HepG2 (cell line): ENCODE results near the gene GLIS2. TPM values are rescaled to one million over a fixed set of nuclear protein-coding genes. Genes with fewer than 3 reads are reported as not detected.

ENCODE experiments used
- FOXC1 ChIP-seq: sonication (generic); formaldehyde crosslinking; IDR thresholded peaks from 2 replicates; pipeline ENCODE4 v1.8.0; 2022; ENCODE audit warnings: mild to moderate bottlenecking, missing genetic modification reagents, borderline replicate concordance
- POLR2G ChIP-seq: fragments of 200-400 bp; formaldehyde crosslinking; IDR thresholded peaks from 2 replicates; pipeline ENCODE4 v1.6.1; 2018; ENCODE audit warnings: mild to moderate bottlenecking, low read depth, low read length, moderate library complexity
- TRIM24 ChIP-seq: sonication (generic); formaldehyde crosslinking; IDR thresholded peaks from 2 replicates; pipeline ENCODE4 v1.8.0; 2022; ENCODE audit warnings: mild to moderate bottlenecking, missing genetic modification reagents
- TSC22D2 ChIP-seq: sonication (generic); formaldehyde crosslinking; IDR thresholded peaks from 2 replicates; pipeline ENCODE4 v1.5.1; 2020; ENCODE audit warnings: missing genetic modification reagents, mild to moderate bottlenecking, borderline replicate concordance
- ZNF331 ChIP-seq: sonication (generic); formaldehyde crosslinking; IDR thresholded peaks from 2 replicates; pipeline ENCODE4 v1.4.0; 2020; ENCODE audit warnings: missing genetic modification reagents
- ZNF746 ChIP-seq: sonication (generic); formaldehyde crosslinking; IDR thresholded peaks from 2 replicates; pipeline ENCODE4 v1.8.0; 2022; ENCODE audit warnings: mild to moderate bottlenecking, missing genetic modification reagents
- polyA plus RNA-seq, 8 experiments: library from polyadenylated mRNA; depleted of rRNA in 3 of 8; stranded (reverse) in 7 of 8; unstranded in 1 of 8; fragments of >200 nt; fragmentation: Illumina TruSeq in 4 of 8; extraction: Trizol in 4 of 8; gene quantifications; 2 replicates each; pipeline versions ENCODE4 v1.2.1 to v1.2.3, GENCODE V29; 2011 to 2016; ENCODE audit warnings: low read depth in 4 of 8, missing spikeins in 1 of 8, mixed read lengths in 1 of 8; ENCODE audit not compliant: insufficient read depth in 1 of 8
- total RNA-seq, 5 experiments: library from RNA; depleted of rRNA; stranded (reverse); fragments of >200 nt; fragmentation: Illumina TruSeq; extraction: Trizol; gene quantifications; 2 replicates each; pipeline ENCODE4 v1.2.3, GENCODE V29; 2016; ENCODE audit warnings: low read depth in 1 of 5
- TF ChIP-seq, protein P1 (sequence below): sonication (generic); formaldehyde crosslinking; IDR thresholded peaks from 2 replicates; pipeline ENCODE4 v1.5.0; 2020; ENCODE audit warnings: missing genetic modification reagents
- TF ChIP-seq, protein P2 (sequence below): sonication (generic); formaldehyde crosslinking; IDR thresholded peaks from 2 replicates; pipeline ENCODE4 v1.4.0; 2020; ENCODE audit warnings: missing genetic modification reagents, borderline replicate concordance
- TF ChIP-seq, protein P3 (sequence below): sonication (generic); formaldehyde crosslinking; IDR thresholded peaks from 2 replicates; pipeline ENCODE4 v1.5.1; 2020; ENCODE audit warnings: mild to moderate bottlenecking, missing genetic modification reagents, moderate library complexity
- TF ChIP-seq, protein P4 (sequence below): sonication (generic); formaldehyde crosslinking; IDR thresholded peaks from 2 replicates; pipeline ENCODE4 v1.9.0; 2021; ENCODE audit warnings: mild to moderate bottlenecking, missing genetic modification reagents

GLIS2 gene
- total and polyA plus RNA-seq, 2 of the 13 experiments (the other 11 are each of a cell fraction or from before 2014, with no cell fraction given) = 0.28 to 0.29 TPM

DNA sequence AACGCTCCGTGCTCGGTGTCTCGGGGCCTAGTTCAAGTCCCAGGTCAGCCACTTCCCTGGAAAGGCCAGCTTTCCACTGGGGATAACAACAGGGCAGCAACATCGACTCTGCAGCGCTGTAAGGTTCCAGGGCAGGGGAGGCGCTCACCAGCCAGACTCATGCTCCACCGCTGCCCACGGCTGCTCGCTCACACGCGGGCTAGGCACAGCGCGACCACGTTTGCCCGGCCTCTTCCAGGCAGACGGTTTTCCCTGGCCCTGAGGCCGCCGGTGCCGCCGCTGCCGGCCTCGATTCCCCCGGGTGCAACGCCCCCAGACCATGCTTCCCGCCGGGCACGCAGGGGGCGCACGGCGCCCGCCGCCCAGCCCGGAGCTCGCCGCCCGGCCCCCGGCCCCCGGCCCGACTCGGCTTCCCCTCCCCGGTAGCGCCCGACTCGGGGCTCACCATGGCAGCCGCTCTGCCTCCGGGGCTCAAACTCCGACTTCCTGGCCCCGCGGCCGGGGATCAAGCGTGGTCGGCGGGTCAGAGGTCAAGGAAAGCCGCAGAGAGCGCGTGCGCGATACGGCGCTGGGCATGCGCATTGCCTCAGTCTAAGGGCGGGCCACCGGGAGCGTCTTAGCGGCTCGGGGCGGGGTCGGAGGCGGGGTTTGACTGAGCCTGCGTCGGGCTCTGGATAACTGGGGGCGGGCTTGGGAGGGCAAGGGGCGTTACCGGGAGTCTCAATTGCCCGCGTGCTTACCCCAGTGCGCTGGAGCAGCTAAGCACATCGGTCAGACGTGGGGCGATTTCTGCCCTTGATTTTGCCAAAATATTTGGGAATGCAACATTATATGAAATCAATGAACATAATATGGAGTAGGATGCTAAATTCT, 35.2 kb downstream of the GLIS2 start, which contains the start of gene PAM16 (continued):
- TF ChIP-seq, protein P1, sequence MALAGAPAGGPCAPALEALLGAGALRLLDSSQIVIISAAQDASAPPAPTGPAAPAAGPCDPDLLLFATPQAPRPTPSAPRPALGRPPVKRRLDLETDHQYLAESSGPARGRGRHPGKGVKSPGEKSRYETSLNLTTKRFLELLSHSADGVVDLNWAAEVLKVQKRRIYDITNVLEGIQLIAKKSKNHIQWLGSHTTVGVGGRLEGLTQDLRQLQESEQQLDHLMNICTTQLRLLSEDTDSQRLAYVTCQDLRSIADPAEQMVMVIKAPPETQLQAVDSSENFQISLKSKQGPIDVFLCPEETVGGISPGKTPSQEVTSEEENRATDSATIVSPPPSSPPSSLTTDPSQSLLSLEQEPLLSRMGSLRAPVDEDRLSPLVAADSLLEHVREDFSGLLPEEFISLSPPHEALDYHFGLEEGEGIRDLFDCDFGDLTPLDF (CRISPR knock-in tag) = no peak
- TF ChIP-seq ZNF331 (CRISPR knock-in tag) (0 out of 2 replicates have a peak, but pooled peaks have one; percentile 19), POLR2G (peak; percentile 88), TRIM24 (CRISPR knock-in tag) (no peak), ZNF746 (CRISPR knock-in tag) (no peak; the same call in 1 of the 2 replicates), TSC22D2 (CRISPR knock-in tag) (no peak), FOXC1 (peak; percentile 68; the same call in 1 of the 2 replicates)
- TF ChIP-seq, protein P2, sequence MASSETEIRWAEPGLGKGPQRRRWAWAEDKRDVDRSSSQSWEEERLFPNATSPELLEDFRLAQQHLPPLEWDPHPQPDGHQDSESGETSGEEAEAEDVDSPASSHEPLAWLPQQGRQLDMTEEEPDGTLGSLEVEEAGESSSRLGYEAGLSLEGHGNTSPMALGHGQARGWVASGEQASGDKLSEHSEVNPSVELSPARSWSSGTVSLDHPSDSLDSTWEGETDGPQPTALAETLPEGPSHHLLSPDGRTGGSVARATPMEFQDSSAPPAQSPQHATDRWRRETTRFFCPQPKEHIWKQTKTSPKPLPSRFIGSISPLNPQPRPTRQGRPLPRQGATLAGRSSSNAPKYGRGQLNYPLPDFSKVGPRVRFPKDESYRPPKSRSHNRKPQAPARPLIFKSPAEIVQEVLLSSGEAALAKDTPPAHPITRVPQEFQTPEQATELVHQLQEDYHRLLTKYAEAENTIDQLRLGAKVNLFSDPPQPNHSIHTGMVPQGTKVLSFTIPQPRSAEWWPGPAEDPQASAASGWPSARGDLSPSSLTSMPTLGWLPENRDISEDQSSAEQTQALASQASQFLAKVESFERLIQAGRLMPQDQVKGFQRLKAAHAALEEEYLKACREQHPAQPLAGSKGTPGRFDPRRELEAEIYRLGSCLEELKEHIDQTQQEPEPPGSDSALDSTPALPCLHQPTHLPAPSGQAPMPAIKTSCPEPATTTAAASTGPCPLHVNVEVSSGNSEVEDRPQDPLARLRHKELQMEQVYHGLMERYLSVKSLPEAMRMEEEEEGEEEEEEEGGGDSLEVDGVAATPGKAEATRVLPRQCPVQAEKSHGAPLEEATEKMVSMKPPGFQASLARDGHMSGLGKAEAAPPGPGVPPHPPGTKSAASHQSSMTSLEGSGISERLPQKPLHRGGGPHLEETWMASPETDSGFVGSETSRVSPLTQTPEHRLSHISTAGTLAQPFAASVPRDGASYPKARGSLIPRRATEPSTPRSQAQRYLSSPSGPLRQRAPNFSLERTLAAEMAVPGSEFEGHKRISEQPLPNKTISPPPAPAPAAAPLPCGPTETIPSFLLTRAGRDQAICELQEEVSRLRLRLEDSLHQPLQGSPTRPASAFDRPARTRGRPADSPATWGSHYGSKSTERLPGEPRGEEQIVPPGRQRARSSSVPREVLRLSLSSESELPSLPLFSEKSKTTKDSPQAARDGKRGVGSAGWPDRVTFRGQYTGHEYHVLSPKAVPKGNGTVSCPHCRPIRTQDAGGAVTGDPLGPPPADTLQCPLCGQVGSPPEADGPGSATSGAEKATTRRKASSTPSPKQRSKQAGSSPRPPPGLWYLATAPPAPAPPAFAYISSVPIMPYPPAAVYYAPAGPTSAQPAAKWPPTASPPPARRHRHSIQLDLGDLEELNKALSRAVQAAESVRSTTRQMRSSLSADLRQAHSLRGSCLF (CRISPR knock-in tag) = no peak
- TF ChIP-seq, protein P3, sequence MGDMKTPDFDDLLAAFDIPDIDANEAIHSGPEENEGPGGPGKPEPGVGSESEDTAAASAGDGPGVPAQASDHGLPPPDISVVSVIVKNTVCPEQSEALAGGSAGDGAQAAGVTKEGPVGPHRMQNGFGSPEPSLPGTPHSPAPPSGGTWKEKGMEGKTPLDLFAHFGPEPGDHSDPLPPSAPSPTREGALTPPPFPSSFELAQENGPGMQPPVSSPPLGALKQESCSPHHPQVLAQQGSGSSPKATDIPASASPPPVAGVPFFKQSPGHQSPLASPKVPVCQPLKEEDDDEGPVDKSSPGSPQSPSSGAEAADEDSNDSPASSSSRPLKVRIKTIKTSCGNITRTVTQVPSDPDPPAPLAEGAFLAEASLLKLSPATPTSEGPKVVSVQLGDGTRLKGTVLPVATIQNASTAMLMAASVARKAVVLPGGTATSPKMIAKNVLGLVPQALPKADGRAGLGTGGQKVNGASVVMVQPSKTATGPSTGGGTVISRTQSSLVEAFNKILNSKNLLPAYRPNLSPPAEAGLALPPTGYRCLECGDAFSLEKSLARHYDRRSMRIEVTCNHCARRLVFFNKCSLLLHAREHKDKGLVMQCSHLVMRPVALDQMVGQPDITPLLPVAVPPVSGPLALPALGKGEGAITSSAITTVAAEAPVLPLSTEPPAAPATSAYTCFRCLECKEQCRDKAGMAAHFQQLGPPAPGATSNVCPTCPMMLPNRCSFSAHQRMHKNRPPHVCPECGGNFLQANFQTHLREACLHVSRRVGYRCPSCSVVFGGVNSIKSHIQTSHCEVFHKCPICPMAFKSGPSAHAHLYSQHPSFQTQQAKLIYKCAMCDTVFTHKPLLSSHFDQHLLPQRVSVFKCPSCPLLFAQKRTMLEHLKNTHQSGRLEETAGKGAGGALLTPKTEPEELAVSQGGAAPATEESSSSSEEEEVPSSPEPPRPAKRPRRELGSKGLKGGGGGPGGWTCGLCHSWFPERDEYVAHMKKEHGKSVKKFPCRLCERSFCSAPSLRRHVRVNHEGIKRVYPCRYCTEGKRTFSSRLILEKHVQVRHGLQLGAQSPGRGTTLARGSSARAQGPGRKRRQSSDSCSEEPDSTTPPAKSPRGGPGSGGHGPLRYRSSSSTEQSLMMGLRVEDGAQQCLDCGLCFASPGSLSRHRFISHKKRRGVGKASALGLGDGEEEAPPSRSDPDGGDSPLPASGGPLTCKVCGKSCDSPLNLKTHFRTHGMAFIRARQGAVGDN (CRISPR knock-in tag) = peak; percentile 71
- TF ChIP-seq, protein P4, sequence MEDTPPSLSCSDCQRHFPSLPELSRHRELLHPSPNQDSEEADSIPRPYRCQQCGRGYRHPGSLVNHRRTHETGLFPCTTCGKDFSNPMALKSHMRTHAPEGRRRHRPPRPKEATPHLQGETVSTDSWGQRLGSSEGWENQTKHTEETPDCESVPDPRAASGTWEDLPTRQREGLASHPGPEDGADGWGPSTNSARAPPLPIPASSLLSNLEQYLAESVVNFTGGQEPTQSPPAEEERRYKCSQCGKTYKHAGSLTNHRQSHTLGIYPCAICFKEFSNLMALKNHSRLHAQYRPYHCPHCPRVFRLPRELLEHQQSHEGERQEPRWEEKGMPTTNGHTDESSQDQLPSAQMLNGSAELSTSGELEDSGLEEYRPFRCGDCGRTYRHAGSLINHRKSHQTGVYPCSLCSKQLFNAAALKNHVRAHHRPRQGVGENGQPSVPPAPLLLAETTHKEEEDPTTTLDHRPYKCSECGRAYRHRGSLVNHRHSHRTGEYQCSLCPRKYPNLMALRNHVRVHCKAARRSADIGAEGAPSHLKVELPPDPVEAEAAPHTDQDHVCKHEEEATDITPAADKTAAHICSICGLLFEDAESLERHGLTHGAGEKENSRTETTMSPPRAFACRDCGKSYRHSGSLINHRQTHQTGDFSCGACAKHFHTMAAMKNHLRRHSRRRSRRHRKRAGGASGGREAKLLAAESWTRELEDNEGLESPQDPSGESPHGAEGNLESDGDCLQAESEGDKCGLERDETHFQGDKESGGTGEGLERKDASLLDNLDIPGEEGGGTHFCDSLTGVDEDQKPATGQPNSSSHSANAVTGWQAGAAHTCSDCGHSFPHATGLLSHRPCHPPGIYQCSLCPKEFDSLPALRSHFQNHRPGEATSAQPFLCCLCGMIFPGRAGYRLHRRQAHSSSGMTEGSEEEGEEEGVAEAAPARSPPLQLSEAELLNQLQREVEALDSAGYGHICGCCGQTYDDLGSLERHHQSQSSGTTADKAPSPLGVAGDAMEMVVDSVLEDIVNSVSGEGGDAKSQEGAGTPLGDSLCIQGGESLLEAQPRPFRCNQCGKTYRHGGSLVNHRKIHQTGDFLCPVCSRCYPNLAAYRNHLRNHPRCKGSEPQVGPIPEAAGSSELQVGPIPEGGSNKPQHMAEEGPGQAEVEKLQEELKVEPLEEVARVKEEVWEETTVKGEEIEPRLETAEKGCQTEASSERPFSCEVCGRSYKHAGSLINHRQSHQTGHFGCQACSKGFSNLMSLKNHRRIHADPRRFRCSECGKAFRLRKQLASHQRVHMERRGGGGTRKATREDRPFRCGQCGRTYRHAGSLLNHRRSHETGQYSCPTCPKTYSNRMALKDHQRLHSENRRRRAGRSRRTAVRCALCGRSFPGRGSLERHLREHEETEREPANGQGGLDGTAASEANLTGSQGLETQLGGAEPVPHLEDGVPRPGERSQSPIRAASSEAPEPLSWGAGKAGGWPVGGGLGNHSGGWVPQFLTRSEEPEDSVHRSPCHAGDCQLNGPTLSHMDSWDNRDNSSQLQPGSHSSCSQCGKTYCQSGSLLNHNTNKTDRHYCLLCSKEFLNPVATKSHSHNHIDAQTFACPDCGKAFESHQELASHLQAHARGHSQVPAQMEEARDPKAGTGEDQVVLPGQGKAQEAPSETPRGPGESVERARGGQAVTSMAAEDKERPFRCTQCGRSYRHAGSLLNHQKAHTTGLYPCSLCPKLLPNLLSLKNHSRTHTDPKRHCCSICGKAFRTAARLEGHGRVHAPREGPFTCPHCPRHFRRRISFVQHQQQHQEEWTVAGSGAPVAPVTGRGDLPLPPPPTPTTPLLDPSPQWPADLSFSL = no peak
